Measurements from ENCODE around the gene AMPD2.
"Not testable (repeated sequence)": the region's sequence is repeated elsewhere in the genome, so short reads cannot be mapped to it uniquely, and the experiment has no call there.

The AMPD2 gene

DNA sequence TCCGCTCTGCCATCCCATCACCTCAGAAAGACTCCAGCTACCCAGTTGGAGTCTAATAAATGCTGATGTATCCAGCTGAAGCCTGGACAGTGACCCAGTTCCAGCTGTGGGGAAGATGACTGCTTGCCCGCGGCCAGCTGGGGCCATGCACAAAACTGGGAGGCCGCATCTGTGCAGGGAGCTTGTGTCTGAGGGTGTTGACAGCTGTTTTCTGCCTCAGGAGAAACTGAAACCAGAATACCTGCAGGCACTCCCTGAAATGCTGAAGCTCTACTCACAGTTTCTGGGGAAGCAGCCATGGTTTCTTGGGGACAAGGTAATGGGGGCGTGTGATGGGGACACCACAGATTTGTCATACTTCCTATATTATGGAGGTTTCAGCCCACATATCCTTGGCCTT is 51.4 kb downstream of the AMPD2 start:
- TF ChIP-seq TAF1 (IDR thresholded peaks at IDR 0.05; ENCODE audit: borderline replicate concordance, low read depth, low read length) (no peak), POLR2A (IDR thresholded peaks at IDR 0.05; ENCODE audit: low read depth, low read length) (no peak), POLR2AphosphoS5 (IDR thresholded peaks at IDR 0.05; ENCODE audit: low read depth, low read length) (no peak)
- DNase-seq (ENCODE audit: insufficient read length), result no peak
- FAIRE-seq, result no peak

DNA sequence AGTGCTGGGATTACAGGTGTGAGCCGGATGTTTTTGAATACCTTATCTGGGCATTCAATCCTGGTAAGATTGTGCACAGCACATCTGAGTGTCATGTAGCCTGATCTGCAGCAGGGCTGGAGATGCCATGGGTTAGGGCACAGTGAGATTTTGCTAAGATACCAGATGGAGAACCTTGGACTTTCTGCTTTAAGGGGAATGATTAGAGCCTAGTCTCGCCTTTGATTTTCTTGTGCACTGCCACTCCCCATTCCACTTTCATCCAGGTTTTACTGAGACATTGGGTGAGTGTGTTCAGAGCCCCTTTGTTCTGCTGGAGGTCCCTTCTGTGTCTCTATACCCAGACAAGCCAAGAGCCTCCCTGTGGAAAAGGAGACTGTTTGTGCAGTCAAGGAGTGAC is 54.2 kb downstream of the AMPD2 start:
- DNase-seq (ENCODE audit: insufficient read length); FAIRE-seq: not testable (repeated sequence)

DNA sequence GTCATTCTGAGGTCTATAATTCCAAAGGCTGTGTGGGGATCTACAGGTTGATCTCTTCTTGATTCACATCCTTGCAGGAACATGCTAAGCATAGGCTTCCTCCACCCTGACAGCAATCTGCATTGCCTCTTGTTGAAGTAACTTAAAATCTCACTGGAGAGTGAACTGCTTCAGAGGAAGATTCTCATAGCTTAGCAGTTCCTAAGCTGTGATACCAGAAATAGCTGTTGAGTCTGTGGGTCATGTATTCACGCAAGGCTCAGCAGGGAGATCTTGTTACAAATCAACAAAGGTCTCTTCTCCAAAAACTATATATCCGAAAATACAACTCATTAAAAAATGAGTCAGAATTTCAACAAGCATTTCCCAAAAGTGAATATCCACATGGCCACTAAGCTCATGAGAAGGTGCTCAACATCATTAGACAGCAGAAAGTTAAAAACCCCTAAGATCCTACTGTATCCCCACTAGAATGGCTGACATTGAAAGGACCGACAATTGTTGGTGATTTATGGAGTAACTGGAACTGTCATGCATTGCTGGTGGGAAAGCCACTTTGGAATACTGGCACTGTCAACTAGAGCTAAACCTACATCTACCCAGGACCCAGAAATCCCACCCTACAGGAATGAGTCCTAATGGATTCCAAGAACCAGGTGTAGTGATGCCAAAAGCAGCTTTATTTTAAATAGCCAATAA is 57.2 kb downstream of the AMPD2 start:
- not testable (repeated sequence) for DNase-seq (ENCODE audit: insufficient read length); FAIRE-seq

DNA sequence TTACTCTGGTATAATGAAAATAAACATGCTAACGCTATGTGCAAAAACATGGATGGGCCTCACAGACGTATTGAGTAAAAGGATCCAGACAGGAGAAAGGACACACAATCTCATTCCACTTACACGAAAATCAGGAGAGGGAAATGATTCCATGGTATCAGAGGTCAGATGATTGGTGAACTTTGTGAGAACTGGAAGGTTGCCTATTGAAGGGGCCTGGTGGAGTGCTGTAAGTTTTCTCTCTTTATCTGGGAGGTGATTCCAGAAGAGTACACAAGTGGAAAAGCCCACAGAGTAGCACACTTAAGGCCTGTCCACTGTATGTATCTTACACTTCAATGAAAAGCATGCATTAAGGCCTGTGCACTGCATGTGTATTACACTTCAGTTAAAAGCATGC is 57.8 kb downstream of the AMPD2 start:
- TF ChIP-seq POLR2A (IDR thresholded peaks at IDR 0.05; ENCODE audit: low read depth, low read length) (no peak), POLR2AphosphoS5 (IDR thresholded peaks at IDR 0.05; ENCODE audit: low read depth, low read length) (no peak), TAF1 (IDR thresholded peaks at IDR 0.05; ENCODE audit: borderline replicate concordance, low read depth, low read length) (no peak)
- FAIRE-seq, result no peak
- DNase-seq (ENCODE audit: insufficient read length), result no peak

DNA sequence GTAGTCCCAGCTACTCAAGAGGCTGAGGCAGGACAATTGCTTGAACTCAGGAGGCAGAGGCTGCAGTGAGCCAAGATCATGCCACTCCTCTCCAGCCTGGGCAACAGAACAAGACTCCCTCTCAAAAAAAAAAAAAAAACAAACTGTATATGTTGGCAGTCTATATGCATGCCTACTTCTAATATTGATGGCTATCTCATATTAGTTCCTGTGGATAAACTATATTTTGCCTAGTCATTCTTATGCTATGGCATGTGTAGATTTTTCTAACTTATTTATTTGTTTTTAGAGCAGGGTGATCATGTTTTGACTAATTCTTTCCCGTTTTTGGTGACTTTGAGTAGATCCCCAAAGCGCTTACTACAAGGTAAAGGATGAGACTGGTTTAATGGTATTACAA is 59.0 kb downstream of the AMPD2 start:
- not testable (repeated sequence) for DNase-seq (ENCODE audit: insufficient read length); FAIRE-seq
